HT-29 (cell line): ENCODE measurements around the gene INO80. TPM values are rescaled to one million over a fixed set of nuclear protein-coding genes. Genes with fewer than 3 reads are reported as not detected.
A peak's percentile ranks its signal among the peaks of the same experiment; 100 is the strongest.
"Not testable (repeated sequence)": the region's sequence is repeated elsewhere in the genome, so short reads cannot be mapped to it uniquely, and the experiment has no call there.

Experiments used
- DNase-seq: peaks from one replicate; pipeline ENCODE4 v3.0.0-alpha.2; 2015; ENCODE audit warnings: low spot score
- total RNA-seq: library from RNA; depleted of rRNA; stranded (reverse); fragments of >200 nt; shearing (Covaris generic); gene quantifications from 2 replicates; pipeline ENCODE4 v1.2.3, GENCODE V29; 2014

The INO80 gene
- total RNA-seq, 1 experiment from 2014 or later, result 66.9 TPM

GRCh38 chr15:40964006-40964405, 152.1 kb downstream of the INO80 start:
- DNase-seq, result no peak

GRCh38 chr15:40963201-40963600, 152.9 kb downstream of the INO80 start:
- DNase-seq, result no peak

- not testable (repeated sequence) for DNase-seq
These were observed 153.8 kb downstream of the INO80 start for GRCh38 chr15:40962317-40962716.

- DNase-seq, result not testable (repeated sequence)
These were observed 154.3 kb downstream of the INO80 start for GRCh38 chr15:40961740-40962139.

- DNase-seq, result peak; percentile 61
These were observed 155.2 kb downstream of the INO80 start for GRCh38 chr15:40960925-40961324.

- no peak for DNase-seq
These were observed 155.8 kb downstream of the INO80 start for GRCh38 chr15:40960151-40960885.

- no peak for DNase-seq
These were observed 156.5 kb downstream of the INO80 start for GRCh38 chr15:40959331-40960141.

- no peak for DNase-seq
These were observed 157.4 kb downstream of the INO80 start for GRCh38 chr15:40958723-40959122.

- no peak for DNase-seq
These were observed 157.9 kb downstream of the INO80 start for GRCh38 chr15:40958146-40958545.

- DNase-seq, result no peak
These were observed 158.5 kb downstream of the INO80 start for GRCh38 chr15:40957581-40958051.

- DNase-seq, result no peak
These were observed 159.0 kb downstream of the INO80 start for GRCh38 chr15:40957041-40957555.

GRCh38 chr15:40956541-40956982, 159.5 kb downstream of the INO80 start:
- DNase-seq, result no peak

- DNase-seq, result no peak
These were observed 160.0 kb downstream of the INO80 start for GRCh38 chr15:40955930-40956540.

- DNase-seq, result no peak
These were observed 160.8 kb downstream of the INO80 start for GRCh38 chr15:40955141-40955903.

GRCh38 chr15:40954158-40954848, 161.8 kb downstream of the INO80 start:
- DNase-seq, result not testable (repeated sequence)

GRCh38 chr15:40953713-40954074, 162.4 kb downstream of the INO80 start:
- no peak for DNase-seq

GRCh38 chr15:40952901-40953712, 163.0 kb downstream of the INO80 start, which contains the start of gene CHAC1:
TSS of gene CHAC1 (plus strand) at chr15:40953471. CDS start at chr15:40953584, 113 bp downstream.
- DNase-seq, result peak; percentile 97

- no peak for DNase-seq
These were observed 163.7 kb downstream of the INO80 start for GRCh38 chr15:40952301-40952900.

- no peak for DNase-seq
These were observed 164.3 kb downstream of the INO80 start for GRCh38 chr15:40951764-40952163.
